Mesodermal cell (in vitro differentiated cells): Measurements from ENCODE around the gene ZNF667. TPM values are rescaled to one million over a fixed set of nuclear protein-coding genes. Genes with fewer than 3 reads are reported as not detected.
A peak's percentile ranks its signal among the peaks of the same experiment; 100 is the strongest.

Experiments used
- H3K27ac ChIP-seq: 2 replicates; pipeline ENCODE4 v1.7.0; 2013; ENCODE audit warnings: mild to moderate bottlenecking, low read depth, low read length, moderate library complexity; ENCODE audit not compliant: severe bottlenecking
- H3K36me3 ChIP-seq: 2 replicates; pipeline ENCODE4 v1.7.1; 2013; ENCODE audit warnings: mild to moderate bottlenecking, low read length, moderate library complexity; ENCODE audit not compliant: control insufficient read depth, insufficient read depth
- H3K4me1 ChIP-seq: one replicate; pipeline ENCODE4 v1.7.1; 2013; ENCODE audit warnings: mild to moderate bottlenecking, low read length; ENCODE audit not compliant: insufficient read depth, control insufficient read depth, poor library complexity, severe bottlenecking
- H3K4me3 ChIP-seq: 2 replicates; pipeline ENCODE4 v1.7.0; 2013; ENCODE audit warnings: low read length, control low read depth, mild to moderate bottlenecking; ENCODE audit not compliant: insufficient read depth, poor library complexity, severe bottlenecking; ENCODE audit errors: extremely low read depth
- H3K9me3 ChIP-seq: 2 replicates; pipeline ENCODE4 v1.7.1; 2013; ENCODE audit warnings: mild to moderate bottlenecking, low read length, moderate library complexity; ENCODE audit not compliant: control insufficient read depth
- WGBS, 2 experiments: methylation state at CpG; one replicate each; pipeline ENCODE4 v1.1.5; 2013; ENCODE audit warnings: missing lambda C conversion rate in 2 of 2; ENCODE audit not compliant: insufficient coverage in 2 of 2; 5-methylcytosine and 5-hydroxymethylcytosine counted together
- polyA plus RNA-seq, 2 experiments: library from polyadenylated mRNA; stranded (reverse); fragments of 50-300 nt; gene quantifications; one replicate each; pipeline ENCODE4 v1.2.3, GENCODE V29; 2013

ZNF667 gene
- 3.8 TPM for polyA plus RNA-seq (2013, experiment 1 of 2)
- 2.6 TPM for polyA plus RNA-seq (2013, experiment 2 of 2)

GRCh38 chr19:56476651-56477428 lies at the start of gene ZNF667:
Gene ZNF667, minus strand, starts transcription at chr19:56477345. Its CDS starts 14,975 bp downstream, at chr19:56462370.
- 45 to 53% methylated on average over 22 to 31 of the region's 69 CpGs for WGBS, 2 experiments
- H3K36me3 ChIP-seq, result no peaks in the 10 kb centered on the region
- H3K27ac ChIP-seq, result peak within 1 kb of the TSS; percentile 77
- peaks cover 78% of the 10 kb centered on the region for H3K9me3 ChIP-seq
- peak within 1 kb of the TSS; percentile 44 for H3K4me3 ChIP-seq
- H3K4me1 ChIP-seq, result no peaks in the 10 kb centered on the region

- no peaks in the 10 kb centered on the region for H3K36me3 ChIP-seq
- no peak overlapping the region for H3K27ac ChIP-seq
- H3K9me3 ChIP-seq, result peaks cover 57% of the 10 kb centered on the region
- 100% methylated on average over 1 of the region's 4 CpGs; no CpG with 5 or more reads in 1 of the 2 experiments for WGBS, 2 experiments
- H3K4me1 ChIP-seq, result no peaks in the 10 kb centered on the region
- no peak overlapping the region for H3K4me3 ChIP-seq
Measured at GRCh38 chr19:56525214-56525860, 48.2 kb upstream of the ZNF667 start.

- peak overlapping the region; percentile 49 for H3K4me3 ChIP-seq
- no peaks in the 10 kb centered on the region for H3K36me3 ChIP-seq
- H3K9me3 ChIP-seq, result peaks cover 34% of the 10 kb centered on the region
- 49 to 53% methylated on average over 17 of the region's 17 CpGs for WGBS, 2 experiments
- H3K4me1 ChIP-seq, result no peaks in the 10 kb centered on the region
- no peak overlapping the region for H3K27ac ChIP-seq
Measured at GRCh38 chr19:56508290-56508778, 31.2 kb upstream of the ZNF667 start.

GRCh38 chr19:56507446-56508289 lies 30.5 kb upstream of the ZNF667 start, which contains the start of gene ZNF471:
Gene ZNF471, plus strand, starts transcription at chr19:56507855. Its CDS starts 3,717 bp downstream, at chr19:56511572.
- Histone ChIP-seq H3K36me3 (no peaks in the 10 kb centered on the region), H3K27ac (peak within 1 kb of the TSS; percentile 89), H3K4me3 (peak within 1 kb of the TSS; percentile 49), H3K4me1 (no peaks in the 10 kb centered on the region), H3K9me3 (peaks cover 34% of the 10 kb centered on the region)
- WGBS, 2 experiments, result 14 to 17% methylated on average over 43 to 56 of the region's 74 CpGs

GRCh38 chr19:56504581-56504980 lies 27.4 kb upstream of the ZNF667 start:
- Histone ChIP-seq H3K4me3 (no peak overlapping the region), H3K9me3 (peaks cover 44% of the 10 kb centered on the region), H3K36me3 (no peaks in the 10 kb centered on the region), H3K27ac (no peak overlapping the region), H3K4me1 (no peaks in the 10 kb centered on the region)
- 67 to 71% methylated on average over 1 of the region's 2 CpGs for WGBS, 2 experiments

GRCh38 chr19:56491399-56491798 lies 14.3 kb upstream of the ZNF667 start:
- H3K27ac ChIP-seq, result no peak overlapping the region
- H3K36me3 ChIP-seq, result no peaks in the 10 kb centered on the region
- no peaks in the 10 kb centered on the region for H3K4me1 ChIP-seq
- no peak overlapping the region for H3K4me3 ChIP-seq
- peaks cover 35% of the 10 kb centered on the region for H3K9me3 ChIP-seq
- 75 to 88% methylated on average over 1 to 2 of the region's 3 CpGs for WGBS, 2 experiments

GRCh38 chr19:56477429-56478338 lies 539 bp upstream of the ZNF667 start:
- H3K4me1 ChIP-seq, result no peaks in the 10 kb centered on the region
- peak overlapping the region; percentile 77 for H3K27ac ChIP-seq
- H3K4me3 ChIP-seq, result peak overlapping the region; percentile 44
- WGBS, 2 experiments, result 31 to 35% methylated on average over 55 to 70 of the region's 80 CpGs
- H3K9me3 ChIP-seq, result peaks cover 77% of the 10 kb centered on the region
- H3K36me3 ChIP-seq, result no peaks in the 10 kb centered on the region

- H3K9me3 ChIP-seq, result peaks cover 78% of the 10 kb centered on the region
- H3K4me1 ChIP-seq, result no peaks in the 10 kb centered on the region
- WGBS, 2 experiments, result 86 to 95% methylated on average over 4 to 7 of the region's 10 CpGs
- H3K4me3 ChIP-seq, result no peak overlapping the region
- no peaks in the 10 kb centered on the region for H3K36me3 ChIP-seq
- no peak overlapping the region for H3K27ac ChIP-seq
Measured at GRCh38 chr19:56476093-56476492, 1.1 kb downstream of the ZNF667 start.

- no peak overlapping the region for H3K27ac ChIP-seq
- 64 to 66% methylated on average over 2 to 3 of the region's 3 CpGs for WGBS, 2 experiments
Measured at GRCh38 chr19:56474308-56474707, 2.8 kb downstream of the ZNF667 start.

More at GRCh38 chr19:56474308-56474707, 2.8 kb downstream of the ZNF667 start:
- no peak overlapping the region for H3K4me3 ChIP-seq
- H3K9me3 ChIP-seq, result peaks cover 80% of the 10 kb centered on the region
- no peaks in the 10 kb centered on the region for H3K4me1 ChIP-seq
- no peaks in the 10 kb centered on the region for H3K36me3 ChIP-seq
